Measurements from ENCODE around the gene KCNB1. TPM values are rescaled to one million over a fixed set of nuclear protein-coding genes. Genes with fewer than 3 reads are reported as not detected.
A peak's percentile ranks its signal among the peaks of the same experiment; 100 is the strongest.

The KCNB1 gene
- total RNA-seq, 1 donor from 2014 or later, result not detected

DNA sequence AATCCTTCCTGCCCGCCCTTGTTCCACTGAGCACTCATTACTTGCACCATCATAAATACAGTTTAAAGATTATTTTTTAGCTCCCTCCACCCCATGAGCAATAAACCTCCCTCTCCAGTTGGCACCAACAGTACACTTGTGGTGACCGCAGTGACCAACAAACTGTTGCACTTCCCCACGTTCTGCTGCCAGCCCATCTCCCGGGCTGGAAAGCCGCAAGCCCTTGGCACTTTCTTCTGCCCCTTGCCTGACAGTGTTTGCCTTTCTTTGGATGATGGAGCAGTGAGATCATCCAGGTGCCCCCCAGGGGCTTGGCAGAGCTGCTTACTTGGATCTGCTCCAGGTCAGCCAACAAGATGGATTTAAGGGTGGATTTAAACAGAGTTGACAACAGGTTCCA, 21.6 kb downstream of the KCNB1 start:
- Histone ChIP-seq H3K36me3 (ENCODE audit: control insufficient read depth, insufficient read depth, low read length) (no peaks in the 10 kb centered on the region), H3K27me3 (ENCODE audit: control insufficient read depth, insufficient read depth, low read length) (peaks cover 8% of the 10 kb centered on the region)
- FAIRE-seq, result no peak

DNA sequence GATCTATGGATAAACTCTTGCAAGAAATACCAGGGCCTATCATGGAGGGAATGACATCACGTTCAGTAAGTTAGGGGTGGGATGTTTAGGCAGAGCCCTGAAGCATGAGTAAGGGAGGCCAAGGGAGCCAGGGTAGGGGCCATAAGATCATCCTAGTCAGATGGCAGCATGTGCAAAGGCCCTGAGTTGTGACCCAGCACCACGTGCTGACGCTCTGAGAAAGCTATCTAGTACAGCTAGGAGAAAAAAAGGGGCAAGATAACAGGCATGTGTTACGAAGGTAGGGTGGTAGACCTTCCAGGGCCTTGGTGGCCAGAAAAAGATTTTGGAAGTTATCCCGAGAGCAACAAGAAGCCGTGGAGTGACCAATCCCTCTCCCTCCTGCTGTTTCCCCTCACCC, 22.3 kb downstream of the KCNB1 start:
- FAIRE-seq, result no peak
- no peaks in the 10 kb centered on the region for H3K36me3 ChIP-seq (ENCODE audit: control insufficient read depth, insufficient read depth, low read length)
- TF ChIP-seq, protein P1, sequence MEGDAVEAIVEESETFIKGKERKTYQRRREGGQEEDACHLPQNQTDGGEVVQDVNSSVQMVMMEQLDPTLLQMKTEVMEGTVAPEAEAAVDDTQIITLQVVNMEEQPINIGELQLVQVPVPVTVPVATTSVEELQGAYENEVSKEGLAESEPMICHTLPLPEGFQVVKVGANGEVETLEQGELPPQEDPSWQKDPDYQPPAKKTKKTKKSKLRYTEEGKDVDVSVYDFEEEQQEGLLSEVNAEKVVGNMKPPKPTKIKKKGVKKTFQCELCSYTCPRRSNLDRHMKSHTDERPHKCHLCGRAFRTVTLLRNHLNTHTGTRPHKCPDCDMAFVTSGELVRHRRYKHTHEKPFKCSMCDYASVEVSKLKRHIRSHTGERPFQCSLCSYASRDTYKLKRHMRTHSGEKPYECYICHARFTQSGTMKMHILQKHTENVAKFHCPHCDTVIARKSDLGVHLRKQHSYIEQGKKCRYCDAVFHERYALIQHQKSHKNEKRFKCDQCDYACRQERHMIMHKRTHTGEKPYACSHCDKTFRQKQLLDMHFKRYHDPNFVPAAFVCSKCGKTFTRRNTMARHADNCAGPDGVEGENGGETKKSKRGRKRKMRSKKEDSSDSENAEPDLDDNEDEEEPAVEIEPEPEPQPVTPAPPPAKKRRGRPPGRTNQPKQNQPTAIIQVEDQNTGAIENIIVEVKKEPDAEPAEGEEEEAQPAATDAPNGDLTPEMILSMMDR (IDR thresholded peaks at IDR 0.05; ENCODE audit: insufficient read depth, low read length, severe bottlenecking), result no peak
- peaks cover 8% of the 10 kb centered on the region for H3K27me3 ChIP-seq (ENCODE audit: control insufficient read depth, insufficient read depth, low read length)
- no peak overlapping the region for H3K4me3 ChIP-seq (ENCODE audit: low read depth, low read length)
- DNase-seq (ENCODE audit: low read depth), result no peak

More for the DNA sequence above, 21.6 kb downstream of the KCNB1 start:
- DNase-seq (ENCODE audit: low read depth), result peak; percentile 19
- TF ChIP-seq, protein P1 (IDR thresholded peaks at IDR 0.05; ENCODE audit: insufficient read depth, low read length, severe bottlenecking), result no peak
- H3K4me3 ChIP-seq (ENCODE audit: low read depth, low read length), result no peak overlapping the region

DNA sequence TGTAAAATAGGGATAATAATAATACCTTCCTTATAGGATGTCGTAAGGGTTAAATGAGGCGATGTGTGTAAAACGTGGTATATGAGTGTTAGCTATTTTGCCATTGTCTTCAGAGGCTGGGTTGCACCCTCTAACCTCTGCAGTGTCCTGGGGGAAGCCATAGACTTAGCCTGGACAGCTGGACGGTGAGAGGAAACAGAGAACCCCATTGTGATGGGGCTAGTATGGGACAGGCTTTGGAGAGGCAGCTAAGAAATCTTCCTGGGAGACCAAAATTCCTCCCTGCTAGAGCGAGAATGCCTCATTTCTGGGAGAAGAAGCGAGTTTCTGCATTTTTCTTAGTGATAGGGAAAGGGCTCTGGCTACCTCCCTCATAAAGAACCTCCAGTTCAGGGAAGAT, 22.8 kb downstream of the KCNB1 start:
- TF ChIP-seq, protein P1 (IDR thresholded peaks at IDR 0.05; ENCODE audit: insufficient read depth, low read length, severe bottlenecking), result no peak
- Histone ChIP-seq H3K4me3 (ENCODE audit: low read depth, low read length) (no peak overlapping the region), H3K36me3 (ENCODE audit: control insufficient read depth, insufficient read depth, low read length) (no peaks in the 10 kb centered on the region), H3K27me3 (ENCODE audit: control insufficient read depth, insufficient read depth, low read length) (peaks cover 8% of the 10 kb centered on the region)
- DNase-seq (ENCODE audit: low read depth) (no peak), FAIRE-seq (no peak)

DNA sequence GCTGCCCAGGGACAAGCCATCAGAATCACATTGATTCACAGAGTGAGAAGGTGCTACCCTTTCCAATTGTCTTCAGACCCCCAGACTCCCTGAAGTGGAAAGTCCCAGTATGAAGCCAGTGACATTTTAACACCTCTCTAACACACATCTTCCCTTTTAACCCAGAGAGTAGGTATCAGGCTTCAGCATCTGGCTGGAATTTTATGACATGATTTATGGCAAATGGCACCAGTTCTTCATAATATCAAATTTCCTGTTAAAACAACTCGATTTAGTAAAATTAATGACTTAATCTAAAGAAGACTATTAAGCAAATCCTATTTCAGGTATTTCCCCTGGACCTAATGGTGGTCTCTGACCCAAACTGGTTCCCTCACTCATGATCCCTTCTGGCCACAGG, 25.0 kb downstream of the KCNB1 start:
- TF ChIP-seq, protein P1 (IDR thresholded peaks at IDR 0.05; ENCODE audit: insufficient read depth, low read length, severe bottlenecking), result no peak
- Histone ChIP-seq H3K36me3 (ENCODE audit: control insufficient read depth, insufficient read depth, low read length) (no peaks in the 10 kb centered on the region), H3K4me3 (ENCODE audit: low read depth, low read length) (no peak overlapping the region), H3K27me3 (ENCODE audit: control insufficient read depth, insufficient read depth, low read length) (peaks cover 8% of the 10 kb centered on the region)
- FAIRE-seq (no peak), DNase-seq (ENCODE audit: low read depth) (no peak)

DNA sequence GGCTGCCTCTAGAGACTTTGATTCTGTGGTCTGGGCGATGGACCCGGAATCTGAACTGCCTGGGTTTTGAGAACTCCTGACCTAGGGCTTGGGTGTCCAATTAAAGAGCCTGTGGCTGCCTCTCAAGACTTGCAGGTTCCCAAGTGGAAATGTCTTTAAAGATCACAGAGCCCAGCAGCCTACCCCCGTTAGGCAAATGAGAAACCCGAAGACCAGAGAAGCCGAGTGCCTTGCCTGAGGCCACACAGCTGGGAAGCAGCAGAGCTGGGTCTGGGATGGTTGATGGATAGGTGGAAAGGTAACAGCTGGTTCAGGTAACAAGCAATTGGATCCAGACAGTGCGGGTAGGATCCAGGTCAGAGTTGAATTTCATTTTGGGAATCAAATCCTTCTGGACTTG, 25.8 kb downstream of the KCNB1 start:
- FAIRE-seq (no peak), DNase-seq (ENCODE audit: low read depth) (no peak)
- no peaks in the 10 kb centered on the region for H3K36me3 ChIP-seq (ENCODE audit: control insufficient read depth, insufficient read depth, low read length)
- no peak overlapping the region for H3K4me3 ChIP-seq (ENCODE audit: low read depth, low read length)
- peaks cover 8% of the 10 kb centered on the region for H3K27me3 ChIP-seq (ENCODE audit: control insufficient read depth, insufficient read depth, low read length)
- TF ChIP-seq, protein P1 (IDR thresholded peaks at IDR 0.05; ENCODE audit: insufficient read depth, low read length, severe bottlenecking), result no peak

DNA sequence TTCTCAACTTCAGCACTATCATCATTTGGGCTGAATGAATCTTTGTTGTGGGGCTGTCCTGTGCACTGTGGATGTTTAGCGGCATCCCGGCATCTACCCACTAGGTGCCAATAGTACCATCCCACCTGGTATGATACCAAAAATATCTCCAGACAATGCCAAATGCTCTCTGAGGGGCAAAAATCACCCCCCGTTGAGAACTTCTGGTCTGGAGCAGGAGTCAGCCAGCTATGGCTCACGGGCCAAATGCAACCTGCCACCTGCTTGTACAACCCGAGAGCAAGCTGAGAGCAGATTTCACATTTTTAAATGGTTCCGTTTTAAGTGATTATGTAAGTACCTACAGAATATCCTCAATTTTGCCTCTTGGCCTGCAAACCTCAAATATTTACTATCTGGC, 26.8 kb downstream of the KCNB1 start:
- DNase-seq (ENCODE audit: low read depth) (no peak), FAIRE-seq (no peak)
- Histone ChIP-seq H3K27me3 (ENCODE audit: control insufficient read depth, insufficient read depth, low read length) (peaks cover 8% of the 10 kb centered on the region), H3K36me3 (ENCODE audit: control insufficient read depth, insufficient read depth, low read length) (no peaks in the 10 kb centered on the region), H3K4me3 (ENCODE audit: low read depth, low read length) (no peak overlapping the region)
- TF ChIP-seq, protein P1 (IDR thresholded peaks at IDR 0.05; ENCODE audit: insufficient read depth, low read length, severe bottlenecking), result no peak

All from bronchial epithelial cell (primary cell).